NCI-H82 treated with DMSO at 0.1 percent for 48 hours (cell line): Measurements from ENCODE around the gene CNOT3.

Experiments
- DNase-seq: peaks from one replicate; lab custom pipeline; 2025; ENCODE audit not compliant: unreplicated experiment; lab: John Stamatoyannopoulos, UW

The CNOT3 gene

GRCh38 chr19:54149021-54149812 is 11.7 kb downstream of the CNOT3 start:
- no peak for DNase-seq

DNA sequence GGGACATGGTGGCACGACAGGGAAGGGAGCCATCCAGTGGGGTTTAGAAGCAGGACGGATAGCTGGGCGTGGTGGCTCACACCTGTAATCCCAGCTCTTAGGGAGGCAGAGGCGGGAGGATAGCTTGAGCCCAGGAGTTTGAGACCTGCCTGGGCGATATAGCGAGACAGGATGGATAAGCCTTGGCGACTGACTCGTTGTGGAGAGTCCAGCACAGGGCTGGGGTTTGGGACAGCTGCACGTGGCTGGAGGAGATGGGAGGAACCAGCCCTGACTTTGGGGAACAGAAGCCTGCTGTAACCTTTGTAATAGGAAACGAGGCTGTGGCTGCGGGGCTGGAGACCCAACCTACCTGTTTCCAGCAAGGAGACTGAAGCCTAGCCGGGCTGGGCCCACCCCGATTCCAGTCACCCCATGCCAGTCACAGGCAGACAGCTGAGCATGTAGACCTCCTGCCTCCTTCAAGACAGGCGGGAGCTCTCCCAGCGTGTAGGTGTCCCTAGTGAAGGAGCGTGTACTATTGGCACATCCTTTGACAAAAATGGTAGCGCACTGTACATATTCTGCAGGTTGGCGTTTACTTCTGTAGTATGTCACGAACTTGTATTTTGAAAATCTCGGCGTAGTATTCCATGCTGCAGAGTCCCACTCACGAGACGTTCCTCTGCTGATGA is 13.9 kb downstream of the CNOT3 start:
- DNase-seq = no peak

DNA sequence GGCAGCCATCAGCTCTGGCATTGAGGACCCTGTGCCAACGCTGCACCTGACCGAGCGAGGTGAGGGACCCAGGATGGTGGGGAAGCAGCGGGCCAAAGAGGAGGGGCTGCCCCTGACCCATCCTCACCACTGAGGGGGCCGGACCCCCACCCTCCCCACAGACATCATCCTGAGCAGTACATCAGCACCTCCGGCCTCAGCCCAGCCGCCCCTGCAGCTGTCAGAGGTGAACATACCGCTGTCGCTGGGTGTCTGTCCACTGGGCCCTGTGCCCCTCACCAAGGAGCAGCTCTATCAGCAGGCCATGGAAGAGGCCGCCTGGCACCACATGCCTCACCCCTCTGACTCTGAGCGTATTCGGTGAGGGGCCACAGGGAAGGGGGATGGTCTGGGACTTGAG is 14.7 kb downstream of the CNOT3 start:
- DNase-seq = no peak

DNA sequence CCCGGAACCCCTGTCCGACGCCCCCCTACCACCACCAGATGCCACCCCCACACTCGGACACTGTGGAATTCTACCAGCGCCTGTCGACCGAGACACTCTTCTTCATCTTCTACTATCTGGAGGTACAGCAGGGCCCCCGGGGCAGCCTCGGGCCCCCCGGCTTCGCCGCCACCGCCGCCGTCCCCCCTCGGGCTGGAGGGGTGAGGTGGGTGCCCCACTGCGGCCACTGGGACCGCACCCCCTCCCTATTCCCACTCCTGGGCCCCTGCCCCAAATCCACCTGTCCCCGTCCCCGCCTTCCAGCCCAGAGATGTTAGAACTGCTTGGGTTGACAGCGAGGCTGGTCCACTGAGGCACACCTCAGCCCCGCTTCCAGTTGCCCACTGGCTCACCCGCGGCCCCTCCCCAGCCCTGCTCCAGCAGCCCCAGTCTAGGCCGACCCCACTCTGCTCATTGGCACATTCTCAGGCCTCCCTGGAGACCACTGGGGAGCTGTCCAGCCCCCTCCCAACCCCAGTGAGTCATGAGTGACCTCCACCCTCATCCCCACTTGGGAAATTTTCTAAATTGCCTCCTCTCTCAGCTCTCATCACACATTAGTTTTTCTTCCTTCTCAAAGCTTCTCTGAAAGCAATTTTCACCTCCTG is 15.4 kb downstream of the CNOT3 start:
- DNase-seq = no peak

GRCh38 chr19:54153731-54154326 is 16.3 kb downstream of the CNOT3 start:
- no peak for DNase-seq

DNA sequence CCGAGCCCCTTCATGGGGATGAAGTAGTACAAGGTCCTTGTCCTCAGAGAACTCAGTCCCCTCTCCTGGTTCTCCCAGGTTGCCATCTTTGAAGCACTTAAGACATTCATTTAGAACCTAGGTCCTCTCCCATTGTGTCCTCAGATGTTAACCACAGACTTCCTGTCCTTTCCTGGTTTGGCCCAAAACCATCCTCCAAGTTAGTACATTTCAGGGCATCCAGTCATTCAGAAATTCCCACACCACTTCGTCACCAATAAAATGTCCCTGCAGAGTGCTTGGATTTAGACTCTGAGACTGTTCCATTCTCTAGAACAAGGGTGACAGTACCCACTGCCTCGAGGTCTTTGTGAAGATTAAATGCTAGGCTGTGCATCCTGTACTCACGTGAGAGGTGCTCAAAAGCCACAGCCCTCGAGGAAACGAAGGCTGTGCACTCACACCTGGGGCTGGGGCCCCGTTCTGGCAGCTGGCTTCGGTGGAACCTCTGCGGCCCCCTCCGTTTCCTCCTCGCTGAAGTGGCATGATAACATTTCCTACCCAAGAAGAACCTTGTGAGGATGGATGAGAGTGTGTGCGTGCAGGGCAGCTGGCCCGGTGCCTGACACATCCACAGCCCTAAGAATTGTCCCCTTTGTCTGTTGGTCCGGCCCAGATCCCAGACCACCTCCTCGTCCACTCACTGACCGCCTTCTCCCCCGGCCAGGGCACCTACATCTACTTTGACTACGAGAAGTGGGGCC is 17.2 kb downstream of the CNOT3 start:
- DNase-seq = no peak

- DNase-seq = no peak
Observed at GRCh38 chr19:54155694-54156093, 18.1 kb downstream of the CNOT3 start.

DNA sequence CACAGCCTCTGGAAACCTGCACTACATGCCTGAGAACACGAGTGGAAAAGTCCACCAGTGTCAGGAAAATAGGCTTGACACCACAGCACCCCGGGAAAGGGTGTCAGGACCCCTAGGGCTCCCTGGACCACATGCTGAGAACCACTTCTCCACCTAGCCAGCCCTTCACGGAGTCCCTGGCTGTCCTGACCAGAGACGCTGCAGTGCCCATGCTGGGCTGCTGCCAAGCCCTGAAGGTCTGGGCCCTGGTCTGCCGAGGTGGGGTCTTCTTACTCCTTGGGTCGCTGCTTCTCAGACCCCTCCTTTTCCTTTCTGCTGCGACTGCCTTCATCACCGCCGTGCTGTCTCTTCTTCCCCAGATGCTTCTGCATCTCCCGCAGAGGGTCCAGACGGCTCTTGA is 18.9 kb downstream of the CNOT3 start:
- DNase-seq = no peak

DNA sequence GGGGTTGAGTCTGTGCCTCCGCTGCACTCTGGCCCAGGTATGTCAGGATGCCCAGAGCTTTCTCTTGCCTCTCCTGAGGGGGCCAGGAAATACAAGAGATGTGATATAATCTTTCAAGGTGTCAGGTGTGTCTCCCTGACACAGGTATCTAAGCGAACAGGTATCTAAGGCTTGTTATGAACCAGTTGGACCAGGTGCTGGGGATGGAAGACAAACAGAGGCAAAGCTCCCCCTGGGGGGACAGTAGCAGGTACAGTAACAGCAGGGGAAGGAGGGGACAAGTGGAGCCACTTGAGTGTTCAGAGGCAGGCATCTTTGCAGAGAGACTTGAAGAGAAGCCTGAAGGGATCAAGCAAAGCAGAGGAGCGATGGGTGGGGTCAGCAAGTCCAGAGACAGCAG is 19.4 kb downstream of the CNOT3 start:
- DNase-seq = no peak

DNA sequence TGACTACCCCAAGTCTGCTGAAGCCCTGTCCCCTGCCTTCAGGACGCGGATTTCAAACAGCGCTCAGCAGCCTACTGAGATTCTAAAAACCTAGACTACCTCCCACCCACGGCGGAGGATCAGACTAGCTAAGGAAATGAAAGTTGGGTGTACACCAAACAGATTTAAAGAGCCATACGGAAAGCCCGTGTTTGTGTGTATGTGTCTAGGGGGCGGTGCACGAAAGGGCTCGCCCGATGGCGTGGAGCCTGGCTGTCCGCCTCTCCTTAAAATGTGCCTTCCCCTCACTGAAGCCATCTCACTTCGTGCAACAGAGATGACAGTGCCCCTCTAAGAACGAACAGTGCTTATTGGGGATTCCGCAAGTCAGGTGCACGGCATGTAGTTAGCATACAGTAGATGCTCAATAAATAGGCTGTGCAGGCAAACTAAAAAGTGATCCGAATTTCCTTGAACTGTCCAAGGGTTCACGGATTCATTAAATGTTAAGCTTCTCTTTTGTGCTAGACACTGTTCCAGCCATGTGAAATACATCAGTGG is 21.3 kb downstream of the CNOT3 start:
- no peak for DNase-seq

DNA sequence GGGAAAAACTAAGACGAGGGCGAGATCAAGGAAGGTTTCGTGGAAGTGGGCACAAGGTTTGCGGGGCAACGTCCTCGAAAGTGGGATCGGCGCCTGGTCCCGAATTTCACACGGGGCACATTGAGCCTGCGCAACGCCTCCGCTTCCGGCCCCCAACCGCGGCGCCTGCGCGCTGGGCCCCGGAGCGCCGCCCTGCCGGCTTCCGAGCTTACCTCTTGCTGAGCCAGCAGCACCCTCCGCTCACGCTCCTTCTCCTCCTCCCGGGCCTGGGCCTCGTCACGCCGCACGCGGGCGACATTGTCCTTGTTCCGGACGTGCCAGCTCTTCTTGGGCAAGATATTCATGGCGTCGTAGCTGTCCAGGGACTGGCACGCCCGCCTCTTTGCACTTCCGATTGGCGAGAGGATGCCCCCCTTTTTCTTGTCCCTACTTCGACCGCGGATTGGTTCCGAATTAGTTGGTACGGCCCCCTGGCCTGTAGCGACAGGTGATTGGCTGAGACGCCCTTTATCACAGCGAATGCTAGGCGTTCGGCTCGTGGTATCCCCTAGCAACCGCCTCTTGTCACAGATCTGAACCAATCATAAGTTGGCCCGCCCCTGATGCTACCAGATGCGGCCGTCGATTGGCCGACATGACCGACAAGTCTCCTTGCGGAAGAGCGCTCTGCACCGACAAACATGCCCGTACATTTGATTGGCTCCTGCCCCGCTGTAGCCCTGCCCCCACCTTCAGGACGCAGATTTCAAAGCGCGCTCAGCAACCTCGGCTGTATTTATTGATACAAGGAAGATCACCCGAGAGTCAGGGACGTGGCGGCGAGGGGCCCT is 22.0 kb downstream of the CNOT3 start, which contains the start of gene LENG1:
Gene LENG1, minus strand, starts transcription at position 370 of the 830 bp plus-strand sequence. Its CDS starts 26 bp downstream, at position 344.
- DNase-seq = peak; percentile 100

DNA sequence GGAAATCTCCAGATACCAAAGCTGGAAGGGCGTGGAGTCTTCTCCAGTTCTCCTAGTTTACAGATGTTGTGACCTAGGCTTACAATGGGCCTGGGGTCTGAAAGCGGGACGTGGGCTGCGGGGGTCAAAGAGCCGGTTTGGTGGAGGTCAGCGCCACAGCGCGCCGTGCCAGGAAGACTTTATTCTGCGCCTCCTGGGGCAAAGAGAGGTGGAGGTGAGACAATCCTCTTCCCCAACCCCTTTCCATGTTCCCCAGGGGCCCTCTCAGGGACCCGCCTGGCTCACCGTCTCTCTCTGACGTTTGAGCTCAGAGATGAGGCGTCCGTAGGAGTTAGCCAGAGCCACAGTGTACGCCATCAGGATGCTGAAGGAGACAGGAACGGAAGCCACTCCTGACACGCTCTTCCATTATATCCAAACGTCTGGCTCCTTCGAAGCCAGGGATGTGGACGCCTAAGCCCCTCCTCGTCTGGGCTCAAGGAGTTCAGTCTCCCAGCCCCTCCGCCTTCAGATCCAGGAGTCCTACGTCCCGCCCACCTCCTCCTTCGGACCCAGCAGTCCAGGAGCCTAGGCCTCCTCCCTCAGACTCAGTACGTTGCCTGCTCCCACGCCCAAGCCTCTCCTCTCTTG is 22.7 kb downstream of the CNOT3 start:
- no peak for DNase-seq

DNA sequence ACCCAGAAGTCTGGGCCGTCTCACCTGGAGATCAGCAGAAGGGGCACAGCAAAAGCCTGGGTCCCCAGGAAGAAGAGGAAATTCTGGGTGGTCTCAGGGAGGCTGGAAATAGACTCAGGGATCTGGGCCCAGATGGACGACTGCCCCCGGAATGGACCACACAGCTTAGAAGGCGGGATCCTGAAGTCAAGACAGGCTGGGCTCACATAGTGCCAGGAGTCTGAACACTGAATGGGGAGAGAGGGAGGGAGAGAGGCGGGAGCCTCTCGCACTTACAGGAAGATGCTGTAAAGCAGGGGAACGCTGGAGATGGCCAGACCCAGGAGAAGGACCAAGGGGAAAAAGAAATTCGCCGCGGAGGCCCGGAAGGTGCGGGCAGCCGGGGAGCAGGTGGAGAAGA is 23.3 kb downstream of the CNOT3 start:
- no peak for DNase-seq

GRCh38 chr19:54162241-54162805 is 24.8 kb downstream of the CNOT3 start:
- peak; percentile 72 for DNase-seq

DNA sequence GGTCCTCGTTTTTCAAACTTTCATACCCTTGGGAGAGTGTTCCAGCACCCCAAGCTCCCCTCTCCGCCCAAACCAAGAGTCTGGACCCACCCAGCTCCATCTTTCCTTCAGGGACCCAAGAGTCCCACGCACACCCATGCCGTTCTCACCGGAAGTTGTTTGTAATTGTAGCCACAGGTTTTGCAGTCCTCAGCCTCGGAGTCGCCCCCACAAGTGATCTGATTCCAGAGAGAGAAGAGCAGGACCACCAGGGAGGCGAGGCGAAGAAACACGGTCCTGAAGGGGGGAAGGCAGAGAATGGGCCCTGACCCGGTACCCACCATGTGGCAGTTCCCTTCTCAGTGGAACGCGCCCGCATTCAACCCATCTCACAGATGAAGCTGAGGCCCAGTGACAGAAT is 25.3 kb downstream of the CNOT3 start:
- DNase-seq = no peak

- no peak for DNase-seq
Observed at GRCh38 chr19:54164369-54165068, 27.0 kb downstream of the CNOT3 start.

GRCh38 chr19:54165222-54165621 is 27.7 kb downstream of the CNOT3 start:
- DNase-seq = no peak

GRCh38 chr19:54168174-54168917 is 30.8 kb downstream of the CNOT3 start:
- peak; percentile 63 for DNase-seq
